Germinal center (tissue), 1 donor: ENCODE measurements around the gene C1orf74.
A peak's percentile ranks its signal among the peaks of the same experiment; 100 is the strongest.
"Not testable (repeated sequence)": the region's sequence is repeated elsewhere in the genome, so short reads cannot be mapped to it uniquely, and the experiment has no call there.

ENCODE experiments used
- DNase-seq: peaks from one replicate; pipeline ENCODE4 v3.0.0; 2012; ENCODE audit warnings: mixed read lengths, low spot score

Gene C1orf74

DNA sequence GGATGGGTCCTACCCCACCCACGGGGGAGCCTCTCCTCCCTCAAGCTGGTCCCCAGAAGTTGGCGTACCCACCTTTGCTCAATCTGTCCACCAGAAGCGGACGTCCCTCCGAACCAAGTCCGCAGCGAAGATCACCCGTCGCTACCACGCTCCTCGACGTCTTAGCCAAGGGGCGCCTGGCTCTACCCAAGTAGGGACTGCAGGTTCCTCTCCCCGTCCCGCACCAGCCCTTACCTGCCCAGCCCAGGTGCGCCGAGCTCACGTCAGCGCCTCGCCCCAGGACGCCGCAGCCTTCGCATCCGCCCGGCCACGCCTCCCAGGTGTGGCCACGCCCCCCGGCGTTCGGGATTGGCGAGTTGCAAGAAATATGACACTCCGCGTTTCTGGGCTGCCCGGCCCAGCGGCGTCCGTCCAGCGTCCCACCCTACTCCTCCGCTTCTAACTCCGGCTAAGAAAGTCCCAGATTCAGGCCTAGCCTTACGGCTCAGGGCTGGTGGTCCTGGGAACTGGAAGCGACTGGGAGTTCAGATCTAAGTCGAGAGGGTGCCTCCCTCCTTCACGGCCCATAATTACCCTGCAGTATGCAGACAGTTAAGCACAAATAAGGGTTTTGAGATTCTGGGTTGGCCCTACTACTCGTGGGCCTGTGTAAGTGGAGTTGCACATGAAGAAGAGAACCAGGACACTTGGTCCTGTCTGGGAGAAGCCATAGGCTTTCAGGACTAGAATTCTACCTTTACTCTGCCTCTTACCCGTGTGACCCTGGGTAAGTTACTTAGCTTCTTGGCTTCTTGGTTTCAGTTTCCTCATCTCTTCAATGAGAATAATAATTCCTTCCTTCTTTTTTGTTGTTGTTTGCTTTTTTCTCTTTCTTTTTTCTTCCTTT lies 21.8 kb upstream of the C1orf74 start, which contains the start of gene IRF6:
Gene IRF6, minus strand, starts transcription at position 268 of the 886 bp plus-strand sequence. CDS start 4,729 bp downstream, outside the sequence.
- peak; percentile 88 for DNase-seq

DNA sequence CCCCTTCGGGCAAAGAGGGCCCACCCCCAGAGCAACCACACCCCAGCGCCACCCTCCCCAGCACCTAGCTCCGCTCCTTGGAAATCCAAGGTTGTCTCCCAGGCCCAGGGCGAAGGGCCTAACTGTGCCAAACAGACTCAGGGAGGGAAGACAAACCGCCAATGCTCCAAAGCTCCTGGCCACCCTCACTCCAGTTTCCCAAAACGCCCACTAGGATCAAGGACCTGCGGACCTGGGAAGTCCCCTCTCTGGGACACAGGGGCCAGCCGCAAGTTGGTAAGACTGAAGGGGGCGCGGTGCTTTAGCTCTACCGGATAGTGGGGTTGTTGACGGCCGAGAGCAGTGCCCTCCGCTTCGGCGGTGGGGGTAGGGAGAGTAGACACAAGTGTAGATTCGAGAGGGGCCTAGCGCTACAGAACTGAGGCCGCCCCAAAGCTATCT lies 21.0 kb upstream of the C1orf74 start:
- DNase-seq: no peak

DNA sequence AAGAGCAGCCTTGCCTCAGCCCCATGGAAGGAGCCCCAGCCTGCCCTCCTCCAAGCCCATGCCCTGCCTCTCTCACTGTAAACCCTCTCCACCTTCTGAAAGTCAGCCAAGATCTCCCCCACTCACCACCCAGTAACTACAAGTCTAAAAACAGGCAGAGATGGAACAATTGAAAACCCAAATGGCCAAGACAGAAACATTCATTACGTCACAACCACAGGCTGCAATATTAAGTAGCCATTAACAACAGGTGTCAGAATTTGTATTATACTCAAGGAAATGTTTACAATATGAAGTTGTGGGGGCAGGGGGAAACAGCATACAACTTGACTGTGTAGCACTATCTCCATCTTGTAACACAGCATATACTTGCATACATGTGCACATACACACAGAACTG lies 19.2 kb upstream of the C1orf74 start:
- DNase-seq: no peak

DNA sequence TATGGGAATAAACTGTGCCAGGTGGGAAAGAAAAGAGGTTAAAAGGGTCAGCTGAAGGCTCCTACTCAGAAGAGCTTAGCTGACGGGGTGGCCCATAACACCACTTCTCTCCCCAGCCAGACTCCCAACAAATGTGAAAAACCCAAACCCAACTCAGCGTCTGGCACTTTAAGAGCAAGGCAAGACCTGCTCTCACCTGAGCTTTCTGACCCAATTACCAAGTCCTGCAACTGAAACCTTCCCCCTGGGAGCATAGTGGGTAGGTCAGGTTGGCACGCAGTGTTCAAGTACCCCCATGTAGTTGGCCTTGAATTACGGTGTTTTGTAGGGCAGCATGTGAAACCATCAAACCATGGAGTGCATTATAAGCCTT lies 18.4 kb upstream of the C1orf74 start:
- DNase-seq: no peak

DNA sequence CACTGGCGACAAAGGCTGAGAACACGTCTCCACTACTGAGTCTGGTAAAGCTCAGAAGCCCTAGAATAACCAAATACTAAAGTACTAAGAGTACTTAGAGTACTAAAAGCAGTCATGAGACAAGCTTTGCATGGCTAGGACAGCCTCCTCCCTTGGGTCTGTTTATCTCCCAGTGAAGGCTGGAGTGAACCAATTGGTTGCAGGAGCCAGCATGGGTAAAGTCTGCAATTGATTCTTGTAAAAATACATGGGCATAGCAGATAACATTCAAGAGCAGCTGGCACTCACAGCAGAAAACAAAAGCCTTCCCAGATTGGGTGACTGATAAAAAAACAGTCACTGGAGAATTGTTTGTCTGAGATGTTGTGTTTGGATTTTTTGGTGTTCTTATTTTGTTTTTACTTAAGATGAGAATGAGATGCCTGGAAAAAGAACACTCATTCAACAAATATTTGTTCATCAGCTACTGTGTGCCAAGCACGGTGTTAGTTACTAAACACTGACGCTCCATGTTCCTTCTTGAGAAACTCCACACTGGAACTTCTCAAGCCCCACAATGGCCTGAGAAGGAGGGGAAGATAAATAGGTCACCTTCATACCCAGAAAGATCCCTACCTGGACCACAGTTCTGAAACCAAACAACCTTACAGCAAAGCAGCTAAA lies 17.9 kb upstream of the C1orf74 start:
- DNase-seq: no peak

DNA sequence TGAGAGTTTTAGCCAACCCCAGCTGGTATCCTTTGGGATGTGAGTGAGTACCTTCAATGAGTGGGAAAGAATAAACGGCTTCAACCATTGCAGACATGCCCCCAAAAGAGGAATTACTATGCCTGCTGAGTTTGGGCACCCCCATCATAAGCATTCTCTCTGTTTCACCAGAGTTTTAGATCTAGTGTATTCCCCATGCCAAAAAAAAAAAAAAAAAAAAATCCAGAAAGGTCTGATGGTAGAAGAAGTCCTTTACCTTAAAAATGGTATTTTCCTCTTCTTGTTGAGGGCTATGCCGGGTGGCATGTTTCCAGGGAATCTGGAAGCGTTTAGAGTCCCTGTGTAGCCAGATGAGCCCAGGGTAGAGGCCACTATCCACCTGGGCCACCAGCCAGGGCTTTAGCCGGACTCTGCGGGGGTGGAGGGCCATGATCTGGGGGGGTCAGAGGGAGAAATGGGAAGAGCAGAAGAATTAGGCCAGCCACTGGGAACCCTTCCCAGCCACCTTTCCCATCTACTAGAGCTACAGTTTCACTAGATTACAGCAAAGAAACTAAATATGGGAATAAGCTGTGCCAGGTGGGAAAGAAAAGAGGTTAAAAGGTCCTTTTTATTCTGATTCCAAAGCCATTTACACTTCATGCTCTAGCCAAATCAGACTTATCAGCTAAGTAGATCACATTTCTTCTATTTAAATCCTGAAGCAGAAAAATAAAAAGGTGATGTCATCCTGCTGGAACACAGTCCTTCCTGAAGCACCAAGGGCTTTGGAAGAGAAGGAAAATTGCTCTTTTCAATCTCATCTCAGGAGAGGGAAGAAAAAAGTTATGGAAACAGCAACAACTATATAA lies 16.9 kb upstream of the C1orf74 start:
- DNase-seq: no peak

DNA sequence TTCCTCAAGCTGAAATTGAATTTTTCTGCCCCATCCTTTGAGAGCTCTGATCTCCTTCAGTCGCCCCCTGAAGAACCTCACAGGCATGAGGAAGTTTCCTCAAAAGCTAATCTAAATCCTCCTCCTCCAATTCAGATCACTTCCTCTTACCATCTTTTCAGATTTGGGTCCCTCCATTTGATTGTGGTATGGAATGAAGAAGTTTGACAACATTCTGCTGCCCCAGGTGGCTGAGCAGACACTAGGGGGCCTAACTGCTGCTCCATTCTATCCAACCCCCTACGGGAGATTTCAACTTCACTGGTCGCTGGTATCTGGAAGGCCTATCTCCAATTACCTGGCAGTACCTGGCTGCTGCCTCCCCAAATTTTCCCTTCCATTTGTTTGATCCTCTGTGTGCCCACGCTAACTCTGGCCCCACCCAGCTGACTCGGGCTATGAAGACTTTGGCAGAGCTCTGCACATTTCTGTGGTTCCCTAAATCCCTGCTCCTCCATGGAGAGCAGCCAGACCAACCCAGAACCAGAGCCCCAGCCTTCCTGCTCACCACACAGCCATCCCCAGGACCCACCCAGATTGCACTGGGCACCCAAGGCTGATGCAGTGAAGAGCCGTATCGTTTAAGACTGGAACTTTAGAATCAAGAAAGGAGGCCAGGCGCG lies 13.8 kb upstream of the C1orf74 start:
- DNase-seq: no peak

DNA sequence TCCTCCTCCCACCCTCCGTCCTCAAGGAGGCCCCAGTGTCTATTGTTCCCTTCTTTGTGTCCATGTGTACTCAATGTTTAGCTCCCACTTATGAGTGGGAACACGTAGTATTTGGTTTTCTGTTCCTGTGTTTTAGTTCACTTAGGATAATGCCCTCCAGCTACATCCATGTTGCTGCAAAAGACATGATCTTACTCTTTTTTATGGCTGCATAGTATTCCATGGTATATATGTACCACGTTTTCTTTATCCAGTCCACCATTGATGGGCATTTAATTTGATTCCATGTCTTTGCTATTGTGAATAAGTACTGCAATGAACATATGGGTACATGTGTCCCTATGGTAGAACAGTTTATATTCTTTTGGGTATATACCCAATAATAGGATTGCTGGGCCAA lies 9.4 kb upstream of the C1orf74 start:
- not testable (repeated sequence) for DNase-seq

DNA sequence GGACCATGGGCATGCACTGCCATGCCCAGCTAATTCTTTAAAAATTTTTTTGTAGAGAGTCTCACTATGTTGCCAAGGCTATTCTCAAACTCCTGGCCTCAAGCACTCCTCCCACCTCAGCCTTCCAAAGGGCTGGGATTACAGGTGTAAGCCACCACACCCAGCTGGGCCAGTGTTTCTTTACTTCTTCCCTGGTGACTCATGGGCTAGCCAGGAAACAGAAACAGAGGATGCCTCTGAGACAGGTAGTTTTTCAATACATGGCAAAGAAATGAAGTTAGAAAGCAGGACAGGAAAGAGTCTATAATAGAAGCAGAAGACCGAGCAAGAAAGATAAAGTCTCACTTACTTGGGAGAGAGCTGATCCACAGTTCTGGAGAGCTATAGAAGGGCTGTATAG lies 7.6 kb upstream of the C1orf74 start:
- DNase-seq: no peak

DNA sequence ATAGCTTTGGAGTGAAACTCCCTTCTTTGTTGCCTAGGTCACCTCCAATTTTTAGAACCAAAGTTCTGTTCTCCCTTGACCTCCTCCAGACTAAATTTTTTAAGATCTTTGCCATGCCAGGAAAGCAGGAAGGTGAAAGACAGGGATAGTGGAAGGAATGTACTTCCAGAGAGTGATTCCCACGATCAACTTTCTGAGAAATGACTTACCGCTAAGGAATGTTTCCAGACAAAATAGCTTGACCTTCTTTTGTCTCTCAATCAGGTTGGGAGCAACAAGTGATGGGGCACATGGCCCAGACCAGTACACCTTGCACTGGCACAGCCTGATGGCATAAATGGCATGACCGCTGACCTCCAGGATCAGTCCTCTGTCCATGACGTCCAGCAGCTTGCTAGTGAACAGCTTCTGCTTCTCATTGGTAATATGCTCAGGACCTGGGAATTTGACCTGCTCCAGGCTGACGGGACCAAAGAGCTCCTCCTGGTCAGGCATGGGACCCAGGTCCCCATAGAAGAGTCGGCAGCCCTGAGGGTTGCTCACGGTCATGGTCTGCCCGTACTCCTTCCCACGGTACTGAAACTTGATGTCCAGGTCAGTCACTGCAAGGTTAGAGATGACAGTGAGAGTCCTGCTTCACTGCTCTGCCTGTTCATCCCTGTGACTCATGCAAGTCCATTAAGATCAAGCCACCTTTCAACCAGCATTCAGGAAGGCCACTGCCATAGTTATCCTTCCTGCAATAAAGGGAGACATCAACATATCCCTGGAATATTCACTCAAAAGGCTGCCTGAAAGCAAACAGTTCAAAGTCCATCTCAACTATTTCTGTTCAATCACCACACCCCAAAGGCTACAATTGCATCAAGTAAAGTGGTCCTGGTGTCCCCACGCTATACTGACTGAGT lies 6.2 kb upstream of the C1orf74 start:
- DNase-seq: no peak

DNA sequence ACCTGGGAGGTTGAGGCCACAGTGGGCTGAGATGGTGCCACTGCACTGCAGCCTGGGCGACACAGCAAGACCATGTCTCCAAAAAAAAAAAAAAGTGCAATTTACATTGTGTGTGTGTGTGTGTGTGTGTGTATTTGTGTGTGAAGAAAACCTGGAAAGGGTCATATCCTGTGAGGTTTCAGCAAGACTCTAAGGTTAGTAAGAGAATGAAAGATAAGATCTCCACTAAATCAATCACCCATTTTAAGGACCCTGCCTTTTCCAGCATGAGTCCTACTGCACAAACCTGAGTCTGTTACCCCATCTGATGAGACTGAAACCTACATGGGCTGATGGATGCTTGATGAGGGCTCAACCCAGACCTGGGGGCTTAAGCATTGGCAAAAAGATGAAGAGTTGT lies 4.9 kb upstream of the C1orf74 start:
- no peak for DNase-seq

DNA sequence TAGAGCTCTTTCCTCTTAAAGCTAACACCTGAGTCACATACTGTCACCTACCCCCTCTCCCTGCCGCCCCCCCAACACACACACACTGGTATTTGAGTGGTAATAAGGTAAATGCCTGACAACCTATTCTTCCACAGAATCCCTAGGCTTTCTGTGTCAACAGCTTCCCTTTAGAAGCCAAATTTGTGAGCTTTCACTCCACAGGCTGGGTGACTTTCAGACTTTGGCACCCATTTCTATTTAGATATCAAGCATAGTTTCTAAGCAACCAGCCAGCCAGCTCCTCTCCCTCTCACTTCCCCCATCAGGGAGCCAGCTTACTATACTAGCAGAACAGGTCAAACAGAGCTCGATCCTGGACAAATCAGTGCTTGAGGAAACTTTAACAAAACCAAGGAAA lies 3.2 kb upstream of the C1orf74 start:
- DNase-seq: no peak

DNA sequence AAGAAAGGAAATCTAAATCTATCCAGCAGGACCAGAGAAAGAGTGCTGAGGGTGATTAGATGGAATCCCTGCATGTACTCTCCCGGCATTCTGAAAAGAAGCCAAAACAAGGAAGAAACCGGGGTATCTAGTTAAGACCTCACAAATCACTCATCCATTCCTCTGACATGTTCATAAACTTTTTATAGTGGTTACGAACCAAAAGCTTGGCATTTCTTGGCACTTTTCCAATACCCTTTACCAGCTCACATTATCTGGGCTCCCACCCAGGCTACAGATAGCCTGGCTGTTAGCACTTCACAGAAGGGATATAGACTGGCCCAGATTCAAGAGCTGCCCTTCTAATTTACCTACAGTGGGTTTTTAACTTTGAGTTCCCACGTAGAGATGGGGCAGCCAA lies 1.8 kb upstream of the C1orf74 start:
- no peak for DNase-seq

DNA sequence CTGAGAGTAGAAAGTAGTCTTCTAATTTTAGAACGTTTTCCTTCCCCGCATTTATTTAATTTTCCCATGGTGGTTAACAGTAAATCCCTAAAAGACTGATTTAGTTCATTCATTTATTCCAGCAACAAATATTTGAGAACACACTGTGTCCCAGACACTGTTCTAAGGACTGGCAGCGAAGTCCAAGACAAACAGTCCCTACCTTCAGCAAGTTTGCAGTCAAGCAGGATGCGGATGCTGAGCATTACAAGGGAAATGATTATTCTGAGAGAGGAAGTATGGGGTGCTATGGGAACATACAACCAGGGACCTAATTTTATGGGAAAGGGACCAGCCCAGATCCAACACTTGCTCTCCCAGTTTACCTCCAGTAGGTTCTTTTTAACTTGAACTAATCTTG lies 1.2 kb upstream of the C1orf74 start:
- DNase-seq: no peak

DNA sequence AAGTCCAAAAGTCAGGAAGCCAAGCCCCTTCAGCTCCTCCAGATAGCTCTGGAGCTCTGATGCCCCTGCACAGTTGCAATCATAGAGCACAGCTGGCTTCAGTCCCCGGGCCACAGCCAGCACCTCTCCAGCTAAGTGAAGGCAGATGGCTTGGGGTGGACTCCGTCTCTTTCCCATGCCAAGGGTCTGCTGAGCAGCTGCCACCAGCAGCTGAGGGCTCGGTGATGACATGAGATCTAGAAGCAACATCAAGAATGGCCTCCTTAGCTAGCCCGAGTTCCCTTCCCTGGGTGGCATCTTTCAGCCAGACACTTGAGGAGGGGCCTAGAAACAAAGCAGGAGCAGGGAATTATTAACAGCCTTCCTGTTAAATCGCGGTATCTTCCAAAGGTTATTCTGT lies 973 bp downstream of the C1orf74 start:
- DNase-seq: no peak

DNA sequence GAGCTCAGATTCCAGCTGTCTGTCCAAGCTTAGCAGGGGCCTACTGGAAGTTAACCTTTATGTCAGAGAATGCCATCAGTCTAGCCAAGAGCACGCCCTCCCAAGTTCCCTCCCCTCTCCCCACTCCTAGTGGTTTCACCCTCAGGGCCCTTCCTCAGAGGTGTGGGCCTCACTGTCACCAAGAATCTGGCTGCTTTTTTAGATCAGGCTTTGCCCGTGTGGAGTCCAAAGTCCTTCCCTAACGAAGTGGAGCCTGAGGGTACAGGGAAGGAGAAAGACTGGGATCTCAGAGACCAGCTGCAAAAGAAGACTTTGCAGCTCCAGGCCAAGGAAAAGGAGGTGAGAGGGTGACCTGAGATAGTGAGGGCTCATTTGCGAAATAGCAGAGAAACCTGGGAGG lies 4.1 kb downstream of the C1orf74 start:
- DNase-seq: no peak

DNA sequence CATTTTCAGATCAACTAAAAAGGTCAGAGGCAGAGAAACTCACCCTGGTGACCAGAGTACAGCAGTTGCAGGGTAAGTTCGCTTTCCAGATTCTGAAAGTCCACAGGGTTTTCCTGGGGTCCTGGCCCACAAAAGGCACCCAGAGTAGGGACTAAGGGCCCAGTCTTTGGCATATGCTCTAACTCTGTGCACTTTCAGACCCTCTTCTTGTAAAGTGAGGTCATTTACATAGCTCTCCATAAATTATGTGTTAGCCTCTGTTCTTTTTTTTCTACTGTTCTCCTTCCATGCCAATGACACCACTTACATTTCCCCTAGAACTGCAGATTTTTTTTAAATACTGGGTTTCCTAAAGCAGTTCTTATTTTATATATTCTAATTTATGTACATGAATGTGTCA lies 6.3 kb downstream of the C1orf74 start:
- DNase-seq: no peak

DNA sequence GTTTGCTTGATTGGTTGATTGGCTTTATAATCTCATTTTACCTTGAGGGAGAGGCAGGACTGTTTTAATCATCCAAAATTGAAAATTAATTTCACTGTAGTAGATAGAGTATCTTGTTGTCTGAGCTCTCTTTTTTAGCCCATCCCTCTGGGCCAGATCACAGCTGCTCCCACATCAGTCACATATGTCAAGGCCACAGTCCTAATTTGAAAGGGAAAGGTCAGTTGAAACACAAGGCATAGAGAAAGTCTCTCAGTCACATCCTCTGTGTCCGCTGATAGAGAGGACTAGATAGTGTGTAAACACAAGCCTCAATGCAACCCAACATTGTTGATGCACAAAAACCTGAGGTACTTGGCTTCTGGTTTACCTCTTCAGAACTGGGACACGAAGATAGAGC lies 6.8 kb downstream of the C1orf74 start:
- no peak for DNase-seq

DNA sequence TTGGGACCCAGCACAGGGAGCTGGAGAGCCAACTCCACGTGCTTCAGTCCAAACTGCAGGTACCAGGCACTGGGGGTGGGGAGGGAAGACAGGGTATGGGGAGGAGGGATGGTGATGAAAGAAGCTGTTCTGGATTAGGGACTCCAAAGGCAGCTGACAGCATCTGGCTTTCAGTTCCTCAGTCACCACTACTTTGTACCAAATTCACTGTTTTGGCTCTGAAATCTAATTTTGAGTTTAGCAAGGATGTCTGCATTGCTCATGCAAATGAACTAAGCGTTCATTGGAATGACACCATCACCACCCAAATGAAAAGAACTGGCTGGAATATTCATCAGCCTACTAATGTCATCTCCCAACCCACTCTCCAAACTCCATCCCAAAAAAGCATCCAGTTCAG lies 8.7 kb downstream of the C1orf74 start:
- DNase-seq: no peak

DNA sequence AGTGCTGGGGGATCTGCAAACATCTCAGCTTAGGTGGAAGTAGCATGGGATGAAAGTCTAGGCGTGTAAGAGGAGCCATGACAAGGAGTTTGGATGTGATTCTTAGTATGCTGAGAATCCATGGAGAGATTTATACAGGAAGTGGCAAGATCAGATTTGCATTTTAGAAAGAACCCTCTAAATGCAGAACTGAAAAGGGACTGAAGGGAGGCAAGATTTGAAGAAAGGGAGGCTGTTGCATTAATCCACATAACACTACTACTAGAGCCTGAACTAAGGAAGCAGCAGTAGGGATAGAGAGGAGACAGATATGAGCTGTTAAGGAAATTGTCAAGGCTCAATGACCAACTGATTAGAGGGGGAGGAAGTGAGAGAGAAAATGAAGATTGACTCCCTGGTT lies 9.8 kb downstream of the C1orf74 start:
- no peak for DNase-seq

DNA sequence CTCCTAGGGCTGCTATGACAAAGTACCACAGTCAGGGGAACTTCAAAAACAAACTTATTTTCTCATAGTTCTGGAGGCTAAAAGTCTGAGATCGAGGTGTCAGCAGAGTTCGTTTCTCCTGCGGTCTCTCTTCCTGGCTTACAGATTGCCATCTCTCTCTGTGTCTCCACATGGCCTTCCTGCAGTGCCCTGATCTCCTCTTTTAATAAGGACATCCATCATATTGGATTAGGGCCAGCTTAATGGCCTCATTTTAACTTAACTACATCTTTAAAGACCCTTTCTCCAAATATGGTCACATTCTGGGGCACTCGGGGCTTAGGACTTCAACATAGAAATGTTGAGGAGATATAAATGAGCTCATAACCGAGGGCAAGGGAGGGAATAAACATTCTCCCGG lies 12.2 kb downstream of the C1orf74 start:
- no peak for DNase-seq
